Coronary artery (tissue), 2 donors: ENCODE data around the gene BET1.

ENCODE experiments used
- DNase-seq: peaks from one replicate; pipeline ENCODE4 v3.0.0-alpha.2; 2017; ENCODE audit warnings: low spot score
- H3K27ac ChIP-seq, 2 donors: fragments of 200-600 bp; sonication (generic); one replicate each; pipeline ENCODE4 v1.5.1; 2016 to 2019
- H3K4me3 ChIP-seq: fragments of 200-600 bp; sonication (generic); 2 replicates; pipeline ENCODE4 v1.5.1; 2016; ENCODE audit warnings: mild to moderate bottlenecking, moderate library complexity
- TF ChIP-seq, protein P1 (sequence below): fragments of 200-600 bp; sonication (generic); IDR thresholded peaks from one replicate; pipeline ENCODE4 v1.5.1; 2019; ENCODE audit warnings: antibody characterized with exemption

The BET1 gene

DNA sequence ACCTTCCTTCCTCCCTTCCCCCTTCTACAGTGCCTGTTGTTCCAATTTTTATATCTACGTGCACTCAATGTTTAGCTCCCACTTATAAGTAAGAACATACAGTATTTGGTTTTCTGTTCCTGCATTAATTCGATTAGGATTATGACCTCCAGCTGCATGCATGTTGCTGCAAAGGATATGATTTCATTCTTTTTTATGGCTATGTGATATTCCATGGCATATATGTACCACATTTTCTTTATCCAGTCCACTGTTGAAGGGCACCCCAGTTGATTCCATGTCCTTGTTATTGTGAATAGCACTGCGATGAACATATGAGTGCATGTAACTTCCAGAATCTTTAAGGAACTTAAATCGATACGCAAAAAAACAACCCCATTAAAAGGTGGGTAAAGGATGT is 39.9 kb downstream of the BET1 start:
- TF ChIP-seq, protein P1, sequence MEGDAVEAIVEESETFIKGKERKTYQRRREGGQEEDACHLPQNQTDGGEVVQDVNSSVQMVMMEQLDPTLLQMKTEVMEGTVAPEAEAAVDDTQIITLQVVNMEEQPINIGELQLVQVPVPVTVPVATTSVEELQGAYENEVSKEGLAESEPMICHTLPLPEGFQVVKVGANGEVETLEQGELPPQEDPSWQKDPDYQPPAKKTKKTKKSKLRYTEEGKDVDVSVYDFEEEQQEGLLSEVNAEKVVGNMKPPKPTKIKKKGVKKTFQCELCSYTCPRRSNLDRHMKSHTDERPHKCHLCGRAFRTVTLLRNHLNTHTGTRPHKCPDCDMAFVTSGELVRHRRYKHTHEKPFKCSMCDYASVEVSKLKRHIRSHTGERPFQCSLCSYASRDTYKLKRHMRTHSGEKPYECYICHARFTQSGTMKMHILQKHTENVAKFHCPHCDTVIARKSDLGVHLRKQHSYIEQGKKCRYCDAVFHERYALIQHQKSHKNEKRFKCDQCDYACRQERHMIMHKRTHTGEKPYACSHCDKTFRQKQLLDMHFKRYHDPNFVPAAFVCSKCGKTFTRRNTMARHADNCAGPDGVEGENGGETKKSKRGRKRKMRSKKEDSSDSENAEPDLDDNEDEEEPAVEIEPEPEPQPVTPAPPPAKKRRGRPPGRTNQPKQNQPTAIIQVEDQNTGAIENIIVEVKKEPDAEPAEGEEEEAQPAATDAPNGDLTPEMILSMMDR: no peak
- DNase-seq: no peak
- Histone ChIP-seq H3K27ac (no peak overlapping the region), H3K4me3 (no peak overlapping the region)

DNA sequence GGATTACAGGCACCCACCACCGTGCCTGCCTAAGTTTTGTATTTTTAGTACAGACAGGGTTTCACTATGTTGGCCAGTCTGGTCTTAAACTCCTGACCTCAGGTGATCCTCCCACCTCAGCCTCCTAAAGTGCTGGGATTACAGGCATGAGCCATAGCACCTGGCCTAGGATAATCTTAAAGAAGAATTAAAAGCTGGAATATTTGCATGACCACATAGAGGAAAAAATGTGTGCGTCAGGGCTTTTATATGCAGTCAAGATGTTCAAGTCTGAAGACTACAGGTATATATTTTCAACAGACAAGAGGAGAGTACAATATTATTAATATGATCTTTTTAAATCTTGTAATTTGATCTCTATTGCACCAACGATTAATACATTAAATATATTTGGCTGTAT is 43.2 kb downstream of the BET1 start:
- no peak for DNase-seq
- TF ChIP-seq, protein P1: no peak
- H3K4me3 ChIP-seq: no peak overlapping the region
- no peak overlapping the region for H3K27ac ChIP-seq

DNA sequence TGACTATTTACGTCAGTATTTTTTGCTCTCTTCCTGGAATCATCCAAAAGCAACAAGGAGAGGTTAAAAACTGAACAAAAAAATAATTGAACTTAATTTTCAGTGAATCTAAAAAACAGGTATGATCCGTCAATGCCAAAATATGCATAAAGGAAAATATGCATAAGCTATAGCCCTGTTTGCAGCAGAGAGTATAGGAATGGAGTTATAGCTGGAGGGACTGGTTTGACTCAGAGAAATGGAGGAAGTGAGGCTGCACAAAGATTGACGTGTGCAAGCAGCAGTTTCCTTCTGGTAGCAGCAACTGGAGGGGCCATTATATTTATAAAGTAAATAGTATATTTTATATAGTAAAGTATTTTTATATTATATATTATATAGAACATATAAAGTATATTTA is 45.5 kb downstream of the BET1 start:
- H3K27ac ChIP-seq: no peak overlapping the region
- DNase-seq: no peak
- TF ChIP-seq, protein P1: no peak
- no peak overlapping the region for H3K4me3 ChIP-seq

DNA sequence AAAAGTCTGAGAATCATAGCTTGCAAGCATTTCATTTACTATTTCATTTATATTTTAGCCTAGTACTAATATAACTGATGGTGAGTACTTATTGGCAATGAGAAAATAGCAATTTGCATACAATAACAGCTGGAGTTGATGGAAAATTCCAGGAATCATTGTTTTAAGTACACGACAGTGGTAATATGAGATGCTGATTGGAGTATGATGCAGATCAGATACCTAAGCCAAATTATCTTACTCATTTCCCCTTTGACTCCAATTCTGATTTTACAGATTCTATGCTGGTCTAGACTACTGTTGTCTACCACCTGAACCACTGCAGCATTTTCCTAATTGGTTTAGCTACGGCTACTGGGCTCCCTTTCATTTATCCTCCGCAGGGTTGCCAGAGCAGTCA is 45.9 kb downstream of the BET1 start:
- H3K27ac ChIP-seq: no peak overlapping the region
- TF ChIP-seq, protein P1: no peak
- H3K4me3 ChIP-seq: no peak overlapping the region
- DNase-seq: no peak

DNA sequence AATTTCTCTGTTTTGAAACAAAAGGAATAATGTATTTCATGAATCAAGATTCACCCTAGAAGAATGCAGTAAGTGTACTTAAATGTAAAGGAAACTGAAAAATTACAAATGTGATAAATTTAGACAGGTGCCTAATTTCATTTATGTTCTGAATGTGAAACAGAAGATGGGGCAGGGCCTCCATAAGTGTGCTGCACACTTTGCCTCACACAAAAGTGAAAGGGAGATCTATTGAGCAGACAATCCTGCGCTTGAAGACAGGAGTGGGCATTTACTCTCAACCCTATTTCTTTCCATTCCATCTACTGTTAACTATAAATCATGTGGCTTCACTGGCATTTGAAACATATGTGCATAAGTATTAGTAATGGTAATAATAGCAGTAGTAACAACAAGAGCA is 46.4 kb downstream of the BET1 start:
- H3K4me3 ChIP-seq: no peak overlapping the region
- H3K27ac ChIP-seq: no peak overlapping the region
- TF ChIP-seq, protein P1: no peak
- no peak for DNase-seq

DNA sequence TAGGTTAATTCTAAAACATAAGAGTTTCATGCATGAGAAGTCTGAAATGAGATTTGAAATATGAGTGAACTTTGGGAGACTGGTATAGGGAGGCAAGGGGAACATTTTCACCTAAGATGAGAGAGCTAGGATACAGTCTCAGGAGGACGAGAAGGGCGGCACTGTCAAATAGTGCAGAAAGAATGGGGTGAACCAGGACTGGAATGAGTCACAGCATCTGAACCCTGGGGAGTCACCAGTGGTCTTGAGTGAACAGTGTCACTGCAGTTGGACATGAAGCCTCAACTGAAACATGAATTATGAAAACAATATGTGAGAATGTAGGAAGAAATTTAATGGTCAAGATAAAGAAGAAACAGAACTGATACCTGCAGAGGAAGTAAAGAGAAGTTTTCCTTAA is 48.9 kb downstream of the BET1 start:
- TF ChIP-seq, protein P1: no peak
- H3K4me3 ChIP-seq: no peak overlapping the region
- no peak for DNase-seq
- no peak overlapping the region for H3K27ac ChIP-seq

DNA sequence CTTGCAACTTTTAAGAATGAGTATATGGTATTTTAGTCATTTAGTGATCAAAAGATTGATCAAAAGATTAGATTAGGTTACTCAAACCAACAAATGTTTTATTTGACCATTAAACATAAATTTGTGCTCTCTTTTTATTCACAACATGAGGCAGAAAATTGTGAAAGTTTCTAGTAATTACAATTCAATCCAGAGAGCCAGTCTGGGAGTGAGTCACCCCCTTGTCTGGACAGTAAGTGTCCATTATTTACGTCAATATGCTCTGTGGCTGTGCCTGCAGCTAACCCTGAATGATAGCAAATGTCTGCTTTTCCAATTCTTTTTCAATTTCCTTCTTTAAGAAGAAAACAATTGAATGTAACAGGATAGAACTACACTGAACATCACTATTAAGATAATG is 54.7 kb downstream of the BET1 start:
- H3K27ac ChIP-seq: no peak overlapping the region
- TF ChIP-seq, protein P1: no peak
- no peak for DNase-seq
- no peak overlapping the region for H3K4me3 ChIP-seq
